ENCODE measurements around the gene PSMG1.

DNA sequence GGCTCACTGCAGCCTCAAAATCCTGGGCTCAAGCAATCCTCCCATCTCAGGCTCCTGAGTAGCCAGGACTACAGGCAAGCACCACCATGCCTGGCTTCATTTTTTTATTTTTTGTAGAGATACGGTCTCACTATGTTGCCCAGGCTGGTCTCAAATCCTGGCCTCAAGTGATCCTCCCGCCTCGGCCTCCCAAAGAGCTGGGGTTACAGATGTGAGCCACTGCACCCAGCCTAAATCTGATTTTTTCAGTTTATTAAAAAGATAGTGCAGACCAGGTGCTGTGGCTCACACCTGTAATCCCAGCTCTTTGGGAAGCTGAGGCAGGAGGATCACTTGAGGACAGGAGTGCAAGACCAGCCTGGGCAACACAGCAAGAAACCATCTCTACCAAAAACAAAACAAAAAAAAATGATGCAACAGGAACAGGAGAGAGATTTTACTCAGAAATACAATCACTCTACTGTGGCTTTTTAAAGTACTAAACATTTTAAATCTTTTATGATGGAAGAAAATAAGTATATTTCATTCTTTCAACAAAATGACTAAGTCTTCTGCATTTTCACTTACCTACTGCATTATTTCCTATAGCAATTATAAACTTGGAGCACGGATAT, 1.9 kb downstream of the PSMG1 start:
- TF ChIP-seq, protein P1, sequence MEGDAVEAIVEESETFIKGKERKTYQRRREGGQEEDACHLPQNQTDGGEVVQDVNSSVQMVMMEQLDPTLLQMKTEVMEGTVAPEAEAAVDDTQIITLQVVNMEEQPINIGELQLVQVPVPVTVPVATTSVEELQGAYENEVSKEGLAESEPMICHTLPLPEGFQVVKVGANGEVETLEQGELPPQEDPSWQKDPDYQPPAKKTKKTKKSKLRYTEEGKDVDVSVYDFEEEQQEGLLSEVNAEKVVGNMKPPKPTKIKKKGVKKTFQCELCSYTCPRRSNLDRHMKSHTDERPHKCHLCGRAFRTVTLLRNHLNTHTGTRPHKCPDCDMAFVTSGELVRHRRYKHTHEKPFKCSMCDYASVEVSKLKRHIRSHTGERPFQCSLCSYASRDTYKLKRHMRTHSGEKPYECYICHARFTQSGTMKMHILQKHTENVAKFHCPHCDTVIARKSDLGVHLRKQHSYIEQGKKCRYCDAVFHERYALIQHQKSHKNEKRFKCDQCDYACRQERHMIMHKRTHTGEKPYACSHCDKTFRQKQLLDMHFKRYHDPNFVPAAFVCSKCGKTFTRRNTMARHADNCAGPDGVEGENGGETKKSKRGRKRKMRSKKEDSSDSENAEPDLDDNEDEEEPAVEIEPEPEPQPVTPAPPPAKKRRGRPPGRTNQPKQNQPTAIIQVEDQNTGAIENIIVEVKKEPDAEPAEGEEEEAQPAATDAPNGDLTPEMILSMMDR (IDR thresholded peaks at IDR 0.05): no peak
- TF ChIP-seq POLR2A (IDR thresholded peaks at IDR 0.05) (no peak), POLR2AphosphoS5 (IDR thresholded peaks at IDR 0.05) (no peak)
